PFSK-1 (cell line): Measurements from ENCODE around the gene THSD4.

Source experiments
- POLR2AphosphoS5 ChIP-seq: IDR thresholded peaks from 2 replicates; pipeline ENCODE4 v1.6.1; 2012; ENCODE audit warnings: low read depth, mild to moderate bottlenecking, control low read depth, low read length, moderate library complexity
- SIN3A ChIP-seq: IDR thresholded peaks from 2 replicates; pipeline ENCODE4 v1.6.1; 2012; ENCODE audit warnings: mild to moderate bottlenecking, low read length, moderate library complexity, borderline replicate concordance; ENCODE audit not compliant: insufficient read depth
- TF ChIP-seq, protein P1 (sequence below), 2 experiments: IDR thresholded peaks; 2 replicates each; pipeline versions ENCODE4 v1.6.1 to v1.8.0; 2011 to 2012; ENCODE audit warnings: low read depth in 2 of 2, low read length in 2 of 2, control low read depth in 1 of 2, inconsistent platforms in 1 of 2, mild to moderate bottlenecking in 1 of 2, moderate library complexity in 1 of 2; ENCODE audit not compliant: insufficient read depth in 1 of 2

DNA sequence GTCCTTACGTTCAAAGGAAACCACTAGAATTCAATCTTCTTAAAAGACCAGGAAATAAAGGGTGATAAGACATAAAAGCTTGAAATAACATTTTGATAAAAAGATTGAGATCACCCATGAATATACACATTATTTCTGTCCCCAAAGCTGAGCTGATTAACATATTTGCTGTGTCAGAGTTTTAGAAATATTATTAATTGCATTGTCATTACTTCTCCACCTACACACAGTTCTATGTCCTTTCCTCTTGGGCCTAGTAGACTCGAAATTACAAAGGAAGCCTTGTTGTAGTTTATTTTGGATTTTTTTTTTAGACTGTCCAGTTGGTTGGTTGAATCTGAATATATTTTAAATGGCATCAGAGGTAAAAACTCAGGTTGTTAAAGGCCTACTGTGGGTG, 614.0 kb downstream of the THSD4 start:
- no peak for TF ChIP-seq POLR2AphosphoS5
- TF ChIP-seq, protein P1, sequence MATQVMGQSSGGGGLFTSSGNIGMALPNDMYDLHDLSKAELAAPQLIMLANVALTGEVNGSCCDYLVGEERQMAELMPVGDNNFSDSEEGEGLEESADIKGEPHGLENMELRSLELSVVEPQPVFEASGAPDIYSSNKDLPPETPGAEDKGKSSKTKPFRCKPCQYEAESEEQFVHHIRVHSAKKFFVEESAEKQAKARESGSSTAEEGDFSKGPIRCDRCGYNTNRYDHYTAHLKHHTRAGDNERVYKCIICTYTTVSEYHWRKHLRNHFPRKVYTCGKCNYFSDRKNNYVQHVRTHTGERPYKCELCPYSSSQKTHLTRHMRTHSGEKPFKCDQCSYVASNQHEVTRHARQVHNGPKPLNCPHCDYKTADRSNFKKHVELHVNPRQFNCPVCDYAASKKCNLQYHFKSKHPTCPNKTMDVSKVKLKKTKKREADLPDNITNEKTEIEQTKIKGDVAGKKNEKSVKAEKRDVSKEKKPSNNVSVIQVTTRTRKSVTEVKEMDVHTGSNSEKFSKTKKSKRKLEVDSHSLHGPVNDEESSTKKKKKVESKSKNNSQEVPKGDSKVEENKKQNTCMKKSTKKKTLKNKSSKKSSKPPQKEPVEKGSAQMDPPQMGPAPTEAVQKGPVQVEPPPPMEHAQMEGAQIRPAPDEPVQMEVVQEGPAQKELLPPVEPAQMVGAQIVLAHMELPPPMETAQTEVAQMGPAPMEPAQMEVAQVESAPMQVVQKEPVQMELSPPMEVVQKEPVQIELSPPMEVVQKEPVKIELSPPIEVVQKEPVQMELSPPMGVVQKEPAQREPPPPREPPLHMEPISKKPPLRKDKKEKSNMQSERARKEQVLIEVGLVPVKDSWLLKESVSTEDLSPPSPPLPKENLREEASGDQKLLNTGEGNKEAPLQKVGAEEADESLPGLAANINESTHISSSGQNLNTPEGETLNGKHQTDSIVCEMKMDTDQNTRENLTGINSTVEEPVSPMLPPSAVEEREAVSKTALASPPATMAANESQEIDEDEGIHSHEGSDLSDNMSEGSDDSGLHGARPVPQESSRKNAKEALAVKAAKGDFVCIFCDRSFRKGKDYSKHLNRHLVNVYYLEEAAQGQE (IDR thresholded peaks at IDR 0.05; ENCODE audit: insufficient read depth in 1 of 2, low read depth in 2 of 2, low read length in 2 of 2): no peak
- no peak for TF ChIP-seq SIN3A
